GM21717 (cell line): Measurements from ENCODE around the gene KRTAP13-2.

Experiments used
- ATAC-seq: cut with Tn5 transposase; IDR thresholded peaks from one replicate; pipeline ENCODE4 v1.9.1; 2021; ENCODE audit warnings: mild to moderate bottlenecking, moderate library complexity; ENCODE audit not compliant: unreplicated experiment

Gene KRTAP13-2

GRCh38 chr21:30372139-30372770 lies at the start of gene KRTAP13-2:
Gene KRTAP13-2 (minus strand): TSS chr21:30372271. CDS start chr21:30372213, 58 bp downstream.
- ATAC-seq = no peak

- ATAC-seq = no peak
Observed at GRCh38 chr21:30415993-30416392, 43.9 kb upstream of the KRTAP13-2 start.

- ATAC-seq = no peak
Observed at GRCh38 chr21:30408782-30409494, 36.9 kb upstream of the KRTAP13-2 start.

- ATAC-seq = no peak
Observed at GRCh38 chr21:30395731-30396130, 23.7 kb upstream of the KRTAP13-2 start, which contains the start of gene KRTAP13-1. Gene KRTAP13-1 (plus strand): TSS chr21:30396031. CDS start chr21:30396087, 56 bp downstream.

GRCh38 chr21:30391492-30392025 lies 19.5 kb upstream of the KRTAP13-2 start:
- ATAC-seq = no peak

- no peak for ATAC-seq
Observed at GRCh38 chr21:30382201-30382600, 10.1 kb upstream of the KRTAP13-2 start.

- no peak for ATAC-seq
Observed at GRCh38 chr21:30355906-30356305, 16.2 kb downstream of the KRTAP13-2 start.

GRCh38 chr21:30354308-30355005 lies 17.6 kb downstream of the KRTAP13-2 start:
- no peak for ATAC-seq

GRCh38 chr21:30351534-30351933 lies 20.5 kb downstream of the KRTAP13-2 start:
- ATAC-seq = no peak

- no peak for ATAC-seq
Observed at GRCh38 chr21:30349572-30349971, 22.5 kb downstream of the KRTAP13-2 start.

- no peak for ATAC-seq
Observed at GRCh38 chr21:30348506-30348905, 23.6 kb downstream of the KRTAP13-2 start, which contains the start of gene KRTAP23-1. Gene KRTAP23-1 (minus strand): TSS chr21:30348606. CDS start chr21:30348606, 0 bp downstream.

GRCh38 chr21:30345014-30345413 lies 27.1 kb downstream of the KRTAP13-2 start:
- ATAC-seq = no peak

GRCh38 chr21:30340714-30341573 lies 31.1 kb downstream of the KRTAP13-2 start:
- no peak for ATAC-seq

GRCh38 chr21:30338717-30339116 lies 33.4 kb downstream of the KRTAP13-2 start:
- ATAC-seq = no peak

- ATAC-seq = no peak
Observed at GRCh38 chr21:30337772-30338171, 34.3 kb downstream of the KRTAP13-2 start.

GRCh38 chr21:30337276-30337744 lies 34.8 kb downstream of the KRTAP13-2 start, which contains the start of gene KRTAP27-1:
Gene KRTAP27-1 (minus strand): TSS chr21:30337694. CDS start chr21:30337668, 26 bp downstream.
- ATAC-seq = no peak

GRCh38 chr21:30336596-30336995 lies 35.5 kb downstream of the KRTAP13-2 start:
- ATAC-seq = no peak

GRCh38 chr21:30333736-30334135 lies 38.3 kb downstream of the KRTAP13-2 start:
- ATAC-seq = no peak

- ATAC-seq = no peak
Observed at GRCh38 chr21:30332681-30333080, 39.4 kb downstream of the KRTAP13-2 start.

GRCh38 chr21:30329203-30329875 lies 42.7 kb downstream of the KRTAP13-2 start:
- no peak for ATAC-seq
